ENCODE measurements around the gene CPXM1. TPM values are rescaled to one million over a fixed set of nuclear protein-coding genes. Genes with fewer than 3 reads are reported as not detected.
"Not testable (repeated sequence)": the region's sequence is repeated elsewhere in the genome, so short reads cannot be mapped to it uniquely, and the experiment has no call there.

The CPXM1 gene
- total and polyA plus RNA-seq, 2 donors: 19.4 to 46.9 TPM

DNA sequence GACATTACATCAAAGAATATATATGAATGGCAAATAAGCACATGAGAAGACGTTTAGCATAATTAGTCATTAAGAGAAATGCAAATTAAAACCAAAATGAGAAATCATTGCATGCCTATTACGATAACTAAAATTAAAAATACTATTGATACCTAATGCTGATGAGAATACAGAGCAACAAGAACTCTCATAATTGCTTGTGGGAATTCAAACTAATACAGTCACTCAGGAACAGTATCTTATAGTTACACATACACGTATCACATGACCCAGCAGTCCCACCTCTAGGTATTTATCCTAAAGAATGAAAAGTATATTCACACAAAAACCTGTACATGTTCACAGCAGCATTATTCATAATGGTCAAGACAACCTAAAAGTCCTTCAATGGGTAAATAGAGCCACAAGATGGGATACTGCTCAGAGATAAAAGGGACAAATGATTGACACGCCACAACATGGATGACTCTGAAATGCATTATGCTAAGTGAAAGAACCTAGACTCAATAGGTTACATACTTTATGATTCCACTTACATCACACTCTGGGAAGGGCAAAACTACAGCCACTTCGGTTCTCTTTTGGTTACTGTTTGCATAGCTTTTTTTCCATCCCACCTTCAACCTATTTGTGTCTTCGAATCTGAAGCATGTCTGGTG lies 16.4 kb downstream of the CPXM1 start:
- Histone ChIP-seq H3K4me1 (ENCODE audit: insufficient read depth) (no peaks in the 10 kb centered on the region), H3K27ac (ENCODE audit: low read depth) (no peak overlapping the region), H3K4me3 (ENCODE audit: low read depth, low read length) (no peak overlapping the region), H3K36me3 (ENCODE audit: insufficient read depth) (no peaks in the 10 kb centered on the region)
- 84% methylated on average over 6 of the region's 6 CpGs for WGBS
- DNase-seq (ENCODE audit: extremely low spot score): no peak

DNA sequence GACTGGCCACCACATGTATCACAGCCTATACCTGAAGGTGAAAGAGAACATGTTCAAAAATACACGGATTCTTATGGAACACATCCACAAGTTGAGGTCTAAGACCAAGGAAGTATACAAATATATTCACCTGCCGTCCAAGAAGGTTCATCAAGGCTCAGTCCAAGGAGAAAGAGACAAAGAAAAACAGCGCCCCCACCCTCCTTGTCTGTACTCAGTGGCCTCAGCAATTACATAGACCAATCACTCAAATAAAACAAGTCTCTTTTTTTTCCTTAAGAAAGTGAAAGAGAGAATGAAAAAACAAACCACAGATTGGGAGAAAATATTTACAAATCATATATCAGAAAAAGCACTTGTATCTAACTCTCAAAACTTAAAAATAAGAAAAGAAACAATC lies 19.5 kb downstream of the CPXM1 start:
- Histone ChIP-seq H3K4me3 (ENCODE audit: low read depth, low read length) (no peak overlapping the region), H3K27ac (ENCODE audit: low read depth) (no peak overlapping the region), H3K36me3 (ENCODE audit: insufficient read depth) (no peaks in the 10 kb centered on the region), H3K4me1 (ENCODE audit: insufficient read depth) (no peaks in the 10 kb centered on the region)
- 29% methylated on average over 3 of the region's 3 CpGs for WGBS
- no peak for DNase-seq (ENCODE audit: extremely low spot score)

DNA sequence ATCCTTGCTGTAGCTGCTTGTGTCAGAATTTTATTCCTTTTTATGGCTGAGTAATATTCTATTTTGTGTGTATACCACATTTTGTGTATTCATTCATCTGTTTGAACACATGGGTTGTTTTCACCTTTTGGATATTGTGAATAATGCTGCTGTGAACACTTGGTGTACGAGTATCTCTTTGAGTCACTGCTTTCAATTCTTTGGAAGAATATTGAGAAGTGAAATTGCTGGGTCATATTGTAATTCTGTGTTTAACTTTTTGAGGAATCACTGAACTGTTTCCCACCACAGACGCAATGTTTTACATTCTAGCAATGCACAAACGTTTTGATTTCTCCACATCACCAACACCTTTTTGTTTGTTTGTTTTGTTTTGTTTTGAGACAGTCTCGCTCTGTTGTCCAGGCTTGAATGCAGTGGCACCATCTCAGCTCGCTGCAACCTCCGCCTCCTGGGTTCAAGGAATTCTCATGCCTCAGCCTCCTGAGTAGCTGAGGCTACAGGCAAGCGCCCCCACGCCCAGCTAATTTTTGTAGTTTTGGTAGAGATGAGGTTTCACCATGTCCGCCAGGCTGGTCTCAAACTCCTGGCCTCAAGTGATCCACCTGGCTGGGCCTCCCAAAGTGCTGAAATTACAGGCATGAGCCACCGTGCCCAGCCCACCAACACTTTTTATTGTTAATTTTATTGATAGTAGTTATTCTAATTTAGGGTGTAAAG lies 21.7 kb downstream of the CPXM1 start:
- WGBS: 83% methylated on average over 10 of the region's 10 CpGs
- H3K27ac ChIP-seq (ENCODE audit: low read depth): no peak overlapping the region
- no peaks in the 10 kb centered on the region for H3K36me3 ChIP-seq (ENCODE audit: insufficient read depth)
- DNase-seq (ENCODE audit: extremely low spot score): no peak
- no peak overlapping the region for H3K4me3 ChIP-seq (ENCODE audit: low read depth, low read length)
- H3K4me1 ChIP-seq (ENCODE audit: insufficient read depth): no peaks in the 10 kb centered on the region

DNA sequence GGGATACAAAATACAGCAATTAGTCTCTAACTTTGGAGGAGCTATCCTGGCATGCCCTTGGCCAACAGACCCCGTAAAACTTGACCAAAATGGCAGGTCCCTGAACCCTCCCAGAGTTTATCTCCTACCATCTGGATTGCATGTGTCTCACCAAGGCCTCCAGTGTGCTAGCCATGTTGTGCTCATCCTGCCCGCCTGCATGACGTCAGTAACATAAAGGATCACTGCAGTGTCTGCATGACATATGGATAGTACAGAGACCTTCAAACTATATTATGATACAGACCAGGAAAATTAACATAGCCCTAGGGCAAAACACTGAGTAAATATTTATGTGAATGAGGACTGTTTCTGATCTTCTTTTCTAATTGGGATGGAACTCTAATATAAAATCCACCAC lies 25.3 kb downstream of the CPXM1 start:
- H3K4me1 ChIP-seq (ENCODE audit: insufficient read depth): no peaks in the 10 kb centered on the region
- no peaks in the 10 kb centered on the region for H3K36me3 ChIP-seq (ENCODE audit: insufficient read depth)
- WGBS: 82% methylated on average over 3 of the region's 3 CpGs
- no peak for DNase-seq (ENCODE audit: extremely low spot score)
- H3K27ac ChIP-seq (ENCODE audit: low read depth): no peak overlapping the region
- no peak overlapping the region for H3K4me3 ChIP-seq (ENCODE audit: low read depth, low read length)

DNA sequence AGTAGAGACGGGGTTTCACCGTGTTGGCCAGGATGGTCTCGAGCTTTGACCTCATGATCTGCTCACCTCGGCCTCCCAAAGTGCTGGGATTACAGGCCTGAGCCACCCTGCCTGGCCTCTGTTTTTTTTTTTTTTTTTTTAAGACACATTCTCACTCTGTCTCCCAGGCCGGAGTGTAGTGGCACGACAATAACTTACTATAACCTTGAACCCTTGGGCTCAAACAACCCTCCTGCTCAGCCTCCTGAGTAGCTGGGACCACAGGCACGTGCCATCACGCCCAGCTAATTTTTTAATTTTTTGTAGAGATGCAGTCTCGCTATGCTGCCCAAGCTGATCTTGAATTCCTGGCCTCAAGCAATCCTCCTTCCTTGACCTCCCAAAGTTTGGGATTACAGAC lies 26.6 kb downstream of the CPXM1 start:
- WGBS: 89% methylated on average over 9 of the region's 9 CpGs
- H3K4me3 ChIP-seq (ENCODE audit: low read depth, low read length): no peak overlapping the region
- no peaks in the 10 kb centered on the region for H3K36me3 ChIP-seq (ENCODE audit: insufficient read depth)
- no peak overlapping the region for H3K27ac ChIP-seq (ENCODE audit: low read depth)
- H3K4me1 ChIP-seq (ENCODE audit: insufficient read depth): no peaks in the 10 kb centered on the region
- no peak for DNase-seq (ENCODE audit: extremely low spot score)

DNA sequence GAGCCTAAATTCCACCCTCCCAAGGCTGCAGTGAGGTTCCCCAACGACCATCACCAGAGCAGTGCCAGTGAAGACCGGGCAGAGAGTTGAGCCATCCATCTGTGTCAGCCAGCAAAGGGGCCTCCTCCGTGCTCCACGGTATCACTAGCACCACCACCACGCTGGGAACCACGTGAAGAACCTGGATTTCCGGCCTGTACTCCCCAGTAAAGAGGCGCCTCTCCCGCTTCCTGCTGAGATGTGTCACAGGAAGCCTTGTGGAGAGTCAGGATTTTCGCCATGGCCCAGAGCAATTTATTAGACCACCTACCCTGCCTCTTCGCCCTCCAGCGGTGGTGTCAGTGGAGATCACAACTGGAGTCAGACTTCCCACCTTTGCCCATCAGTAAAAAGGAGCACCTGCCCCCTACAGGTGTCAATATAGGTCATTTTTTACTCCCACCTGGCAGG lies 28.8 kb downstream of the CPXM1 start:
- no peaks in the 10 kb centered on the region for H3K4me1 ChIP-seq (ENCODE audit: insufficient read depth)
- DNase-seq (ENCODE audit: extremely low spot score): no peak
- WGBS: 45% methylated on average over 12 of the region's 12 CpGs
- no peaks in the 10 kb centered on the region for H3K36me3 ChIP-seq (ENCODE audit: insufficient read depth)
- H3K27ac ChIP-seq (ENCODE audit: low read depth): no peak overlapping the region
- no peak overlapping the region for H3K4me3 ChIP-seq (ENCODE audit: low read depth, low read length)

DNA sequence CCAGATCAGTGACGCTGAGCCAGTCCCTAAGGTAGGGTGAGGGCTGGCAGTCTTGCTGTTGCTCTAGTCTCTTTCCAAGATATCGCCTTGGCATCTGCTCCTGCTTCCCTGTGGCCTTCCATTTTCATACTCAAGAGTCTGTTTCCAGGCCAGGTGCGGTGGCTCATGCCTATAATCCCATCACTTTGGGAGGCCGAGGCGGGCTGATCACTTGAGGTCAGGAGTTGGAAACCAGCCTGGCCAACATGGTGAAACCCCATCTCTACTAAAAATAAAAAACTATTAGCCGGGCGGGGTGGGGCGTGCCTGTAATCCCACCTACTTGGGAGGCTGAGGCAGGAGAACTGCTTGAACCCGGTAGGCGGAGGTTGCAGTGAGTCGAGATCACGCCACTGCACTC lies 30.3 kb downstream of the CPXM1 start:
- 95% methylated on average over 12 of the region's 12 CpGs for WGBS
- H3K4me1 ChIP-seq (ENCODE audit: insufficient read depth); DNase-seq (ENCODE audit: extremely low spot score): not testable (repeated sequence)

DNA sequence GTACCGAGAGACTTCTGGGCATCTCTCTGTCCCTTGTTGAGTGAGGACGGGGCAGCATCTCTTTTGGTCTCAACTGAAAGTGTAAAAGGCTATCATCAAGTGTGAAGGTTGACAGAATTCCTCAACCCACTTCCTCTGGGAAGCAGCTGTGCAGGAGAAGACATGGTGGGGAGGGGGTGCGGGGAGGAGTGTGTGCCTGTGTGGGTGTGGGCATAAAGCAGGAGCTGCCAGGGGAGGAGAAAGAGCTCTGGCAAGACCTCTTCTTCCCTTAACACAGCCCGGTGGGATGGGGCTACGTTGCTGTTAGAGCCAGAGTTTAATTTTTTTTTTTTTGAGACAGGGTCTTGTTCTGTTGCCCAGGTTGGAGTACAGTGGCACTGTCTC lies 31.8 kb downstream of the CPXM1 start:
- H3K36me3 ChIP-seq (ENCODE audit: insufficient read depth): no peaks in the 10 kb centered on the region
- no peak overlapping the region for H3K4me3 ChIP-seq (ENCODE audit: low read depth, low read length)
- no peak overlapping the region for H3K27ac ChIP-seq (ENCODE audit: low read depth)
- WGBS: 67% methylated on average over 5 of the region's 5 CpGs
- no peaks in the 10 kb centered on the region for H3K4me1 ChIP-seq (ENCODE audit: insufficient read depth)
- no peak for DNase-seq (ENCODE audit: extremely low spot score)

More for the DNA sequence above, 30.3 kb downstream of the CPXM1 start:
- H3K4me3 ChIP-seq (ENCODE audit: low read depth, low read length); H3K27ac ChIP-seq (ENCODE audit: low read depth); H3K36me3 ChIP-seq (ENCODE audit: insufficient read depth): not testable (repeated sequence)

DNA sequence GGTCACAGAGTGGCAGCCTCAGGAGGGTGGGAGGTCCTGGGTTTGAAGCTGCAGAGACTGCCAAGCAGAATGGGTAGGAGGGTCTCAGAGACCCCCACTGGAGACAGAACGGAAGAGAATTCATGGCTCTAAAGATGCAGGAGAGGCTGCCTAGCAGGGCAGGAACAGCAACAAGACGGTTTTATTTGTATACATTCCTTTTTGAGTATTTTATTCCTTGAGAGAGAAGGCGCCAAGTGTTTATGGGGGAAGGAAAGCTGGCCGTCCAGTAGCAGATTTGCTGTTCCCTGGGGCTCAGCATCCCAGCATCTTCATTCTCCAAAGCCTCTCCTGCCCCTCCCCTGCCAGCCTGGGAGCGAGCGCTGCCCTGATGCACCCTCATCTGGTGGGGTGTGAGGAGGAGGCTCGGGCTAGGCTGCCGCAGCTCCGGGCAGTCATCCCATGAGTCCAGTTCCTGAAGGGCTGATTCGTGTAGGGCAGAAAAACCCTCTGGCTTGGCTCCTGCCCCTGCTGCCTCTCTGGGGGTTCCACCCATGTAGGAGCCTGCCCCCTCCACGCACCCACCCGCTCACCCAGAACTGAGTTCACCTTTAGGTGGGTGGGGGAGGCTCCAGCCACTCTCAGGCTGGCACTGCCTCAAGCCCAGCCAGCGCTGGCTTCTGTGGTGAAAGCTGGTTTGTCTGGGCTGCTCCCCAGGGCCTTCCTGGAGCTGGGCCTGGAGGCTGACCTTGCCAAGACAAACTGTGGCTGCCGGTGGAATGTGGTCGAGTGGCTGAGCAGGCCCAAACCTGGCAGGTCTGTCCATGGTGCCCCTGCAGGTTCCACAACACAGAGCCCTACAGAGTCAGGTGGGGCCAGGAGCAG lies 32.4 kb downstream of the CPXM1 start:
- 18% methylated on average over 15 of the region's 15 CpGs for WGBS
- Histone ChIP-seq H3K4me3 (ENCODE audit: low read depth, low read length) (no peak overlapping the region), H3K4me1 (ENCODE audit: insufficient read depth) (no peaks in the 10 kb centered on the region), H3K36me3 (ENCODE audit: insufficient read depth) (no peaks in the 10 kb centered on the region), H3K27ac (ENCODE audit: low read depth) (no peak overlapping the region)
- DNase-seq (ENCODE audit: extremely low spot score): peak; percentile 50

DNA sequence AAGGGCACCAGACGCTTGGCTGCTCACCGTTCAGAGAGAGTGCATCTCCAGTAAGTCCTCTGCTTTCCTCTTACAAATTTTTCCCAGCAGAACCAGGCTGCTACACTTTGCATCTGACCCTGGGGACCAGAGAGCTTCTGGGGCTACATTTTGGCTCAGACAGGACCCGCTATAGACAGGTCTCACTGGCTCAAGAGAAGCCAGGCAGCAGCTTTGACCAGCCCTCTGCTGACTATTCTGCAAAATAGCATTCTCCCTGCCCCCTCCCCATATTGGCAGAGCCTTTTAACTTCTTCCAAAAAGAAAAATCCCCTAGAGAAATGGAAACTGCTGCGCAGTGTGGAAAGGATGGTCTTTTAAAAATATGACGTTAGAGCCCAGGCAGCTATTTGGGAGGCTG lies 37.2 kb downstream of the CPXM1 start:
- no peak overlapping the region for H3K27ac ChIP-seq (ENCODE audit: low read depth)
- no peak overlapping the region for H3K4me3 ChIP-seq (ENCODE audit: low read depth, low read length)
- DNase-seq (ENCODE audit: extremely low spot score): no peak
- no peaks in the 10 kb centered on the region for H3K36me3 ChIP-seq (ENCODE audit: insufficient read depth)
- no peaks in the 10 kb centered on the region for H3K4me1 ChIP-seq (ENCODE audit: insufficient read depth)
- 44% methylated on average over 5 of the region's 5 CpGs for WGBS

DNA sequence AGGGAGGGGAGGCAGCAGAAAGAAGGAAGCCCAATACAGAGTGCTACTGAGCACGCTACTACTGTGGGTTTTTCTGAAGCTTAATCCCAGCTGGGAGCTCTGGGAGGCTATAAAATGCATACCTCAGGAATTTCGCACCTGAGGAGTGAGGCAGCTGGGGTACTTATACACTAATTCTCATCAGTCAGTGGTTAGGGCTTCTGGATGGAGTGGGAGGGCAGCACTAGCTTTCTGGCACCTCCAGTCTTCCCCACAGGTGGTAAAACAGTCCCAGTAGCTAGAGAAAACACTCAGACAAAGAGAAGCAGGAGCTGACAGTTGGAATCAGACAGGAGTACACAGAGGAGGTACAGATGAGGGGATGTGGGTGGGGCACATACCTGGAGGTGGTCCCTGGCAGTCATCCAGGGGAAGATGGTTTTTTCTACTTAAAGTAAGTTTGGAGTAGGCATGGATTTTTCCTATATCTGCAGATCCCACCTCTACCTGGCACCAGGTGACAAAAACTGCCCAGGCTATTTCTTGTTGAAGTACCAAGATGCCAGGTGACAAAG lies 37.8 kb downstream of the CPXM1 start:
- H3K4me3 ChIP-seq (ENCODE audit: low read depth, low read length): no peak overlapping the region
- H3K27ac ChIP-seq (ENCODE audit: low read depth): no peak overlapping the region
- 27% methylated on average over 2 of the region's 2 CpGs for WGBS
- no peak for DNase-seq (ENCODE audit: extremely low spot score)
- H3K4me1 ChIP-seq (ENCODE audit: insufficient read depth): no peaks in the 10 kb centered on the region
- H3K36me3 ChIP-seq (ENCODE audit: insufficient read depth): no peaks in the 10 kb centered on the region

DNA sequence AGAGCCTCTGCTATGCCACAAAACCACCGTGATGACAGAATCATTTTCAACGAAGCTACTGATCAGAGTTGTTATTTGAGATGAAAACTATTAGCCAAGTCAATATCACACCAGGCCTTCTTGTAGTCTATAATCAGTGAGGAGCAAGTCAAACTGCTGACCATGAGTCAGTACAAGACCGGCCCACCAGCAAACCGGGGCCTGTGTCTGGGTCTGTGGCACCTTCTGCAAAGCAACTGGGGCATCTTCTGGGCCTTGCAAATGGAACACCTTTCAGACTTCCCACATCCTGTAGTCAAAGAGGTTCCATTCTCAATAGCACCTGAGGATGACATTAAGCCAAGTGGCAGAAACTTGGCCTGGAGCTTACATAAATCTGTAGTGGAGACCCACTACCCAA lies 38.5 kb downstream of the CPXM1 start:
- no peak for DNase-seq (ENCODE audit: extremely low spot score)
- Histone ChIP-seq H3K36me3 (ENCODE audit: insufficient read depth) (no peaks in the 10 kb centered on the region), H3K4me1 (ENCODE audit: insufficient read depth) (no peaks in the 10 kb centered on the region), H3K27ac (ENCODE audit: low read depth) (no peak overlapping the region), H3K4me3 (ENCODE audit: low read depth, low read length) (no peak overlapping the region)
- WGBS: 85% methylated on average over 4 of the region's 4 CpGs

DNA sequence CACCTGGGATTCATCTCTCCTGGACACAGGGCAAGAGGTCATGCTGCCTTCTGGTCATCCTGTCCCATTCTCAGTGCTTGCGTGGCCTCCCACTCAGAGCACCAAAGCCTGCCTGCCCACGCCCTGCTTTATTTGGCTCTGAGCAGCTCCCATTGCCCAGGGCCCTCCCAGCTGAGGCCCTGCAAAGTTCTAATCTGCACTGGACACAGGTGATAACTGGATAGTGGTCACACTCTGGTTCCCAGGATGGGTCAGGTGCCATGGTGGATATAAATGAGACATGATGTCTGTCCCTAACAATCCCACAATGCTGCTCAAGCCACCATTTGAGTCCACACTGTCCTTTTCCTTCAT lies 39.5 kb downstream of the CPXM1 start:
- WGBS: 95% methylated on average over 2 of the region's 2 CpGs
- Histone ChIP-seq H3K4me1 (ENCODE audit: insufficient read depth) (no peaks in the 10 kb centered on the region), H3K27ac (ENCODE audit: low read depth) (no peak overlapping the region), H3K36me3 (ENCODE audit: insufficient read depth) (no peaks in the 10 kb centered on the region), H3K4me3 (ENCODE audit: low read depth, low read length) (no peak overlapping the region)
- no peak for DNase-seq (ENCODE audit: extremely low spot score)
